GM18511 (cell line): ENCODE data around the gene FJX1.
A peak's percentile ranks its signal among the peaks of the same experiment; 100 is the strongest.
"Not testable (repeated sequence)": the region's sequence is repeated elsewhere in the genome, so short reads cannot be mapped to it uniquely, and the experiment has no call there.

ENCODE experiments used
- ATAC-seq: cut with Tn5 transposase; IDR thresholded peaks from one replicate; pipeline ENCODE4 v1.9.1; 2021; ENCODE audit warnings: mild to moderate bottlenecking, moderate library complexity; ENCODE audit not compliant: unreplicated experiment

Gene FJX1

DNA sequence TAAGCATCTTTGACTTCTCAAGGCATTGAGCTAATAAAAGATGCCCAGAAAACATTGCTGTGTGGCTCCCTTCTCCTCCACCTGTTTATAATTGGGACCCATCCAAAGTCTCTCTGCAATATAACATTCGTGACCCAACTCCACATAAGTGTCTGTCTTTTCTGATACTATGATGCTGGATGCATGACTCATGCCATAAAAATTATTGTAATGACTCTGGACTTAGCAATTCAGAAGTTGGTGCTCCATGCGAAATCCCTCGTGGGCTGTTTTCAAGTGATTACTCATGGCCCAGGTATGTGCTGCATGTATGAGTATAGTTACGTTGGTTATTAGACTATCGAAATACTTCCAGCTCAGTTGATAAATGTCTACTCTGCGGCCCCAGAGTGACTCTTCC, 11.7 kb downstream of the FJX1 start:
- ATAC-seq, result no peak

DNA sequence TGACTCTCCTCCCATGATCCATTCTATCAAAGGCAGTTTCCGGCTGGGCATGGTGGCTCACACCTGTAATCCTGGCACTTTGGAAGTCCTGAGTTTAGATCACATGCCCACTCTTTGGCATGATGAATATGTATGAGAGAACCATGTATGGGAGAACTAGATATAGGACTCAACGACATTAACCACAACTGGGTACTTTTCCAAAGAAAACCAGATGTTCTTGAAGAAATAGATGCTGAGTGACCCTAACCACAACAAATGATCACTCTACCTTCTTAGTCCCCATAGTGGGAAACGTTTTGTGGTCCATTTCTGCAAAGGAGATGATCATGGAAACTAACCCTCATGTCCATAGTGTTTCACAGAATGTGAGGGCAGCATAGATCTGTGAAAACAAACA, 13.6 kb downstream of the FJX1 start:
- no peak for ATAC-seq

DNA sequence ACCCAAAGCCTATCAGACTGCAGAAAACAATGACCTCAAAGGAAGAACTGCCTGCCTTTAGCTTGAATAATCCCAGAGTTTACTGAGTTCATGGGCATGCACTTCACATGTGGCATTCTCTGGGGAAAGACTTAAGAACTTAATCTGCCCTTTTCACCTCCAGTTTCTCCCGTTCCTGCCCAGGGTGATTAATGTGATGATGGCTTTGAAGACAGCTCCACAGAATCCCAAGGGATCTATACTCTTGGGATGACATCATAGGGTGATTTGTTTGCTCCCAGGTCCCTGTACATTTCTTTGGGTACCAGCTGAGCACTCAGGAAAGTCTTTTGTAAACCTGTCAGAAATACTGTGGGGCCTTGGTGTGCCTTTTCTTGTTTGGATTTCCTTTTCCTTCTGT, 14.0 kb downstream of the FJX1 start:
- no peak for ATAC-seq

DNA sequence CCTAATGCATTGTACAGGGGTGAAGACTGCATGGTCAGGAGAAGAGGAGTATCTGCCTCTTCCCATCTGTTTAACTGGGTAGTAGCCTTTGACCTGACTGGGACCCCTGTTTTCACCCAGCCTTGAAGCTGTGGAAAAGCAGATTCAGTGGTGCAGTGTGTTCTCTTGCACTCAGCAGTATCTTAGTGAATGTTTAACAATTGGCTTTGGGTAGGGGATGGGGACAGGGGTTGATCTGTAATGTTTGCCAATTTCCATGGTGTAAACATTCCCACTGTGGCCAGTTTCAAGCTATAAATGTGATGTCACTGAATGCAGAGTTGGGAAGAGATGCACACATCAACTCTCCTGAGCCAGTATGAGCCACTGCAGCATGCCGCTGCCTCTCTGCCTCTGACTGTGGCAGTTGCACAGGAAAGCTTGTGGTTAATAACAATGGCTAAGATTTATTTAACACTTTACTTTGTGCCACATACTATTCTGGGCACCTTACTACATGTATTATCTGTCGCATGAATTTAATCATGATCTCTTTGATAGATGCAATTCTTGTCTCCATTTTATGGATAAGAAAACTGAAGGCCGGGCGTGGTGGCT, 15.7 kb downstream of the FJX1 start:
- ATAC-seq, result no peak

DNA sequence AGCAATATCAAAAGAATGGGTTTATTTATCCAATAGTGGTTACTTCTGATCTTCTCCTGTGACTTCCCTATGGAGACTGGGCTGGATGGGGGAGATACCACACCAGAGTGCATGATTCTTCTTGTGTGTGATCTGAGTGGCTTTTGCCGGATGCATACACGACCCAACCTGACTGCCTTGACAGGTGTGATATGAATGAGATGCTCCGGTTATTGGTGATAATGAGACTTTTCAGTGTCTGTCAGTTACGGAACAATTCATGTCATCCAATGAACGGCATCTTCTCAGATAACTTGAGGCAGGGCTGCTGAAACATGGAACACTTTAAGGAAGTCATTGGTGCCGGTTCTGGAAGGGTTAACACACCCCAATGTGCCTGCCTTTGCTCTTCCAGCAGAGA, 17.7 kb downstream of the FJX1 start:
- no peak for ATAC-seq

DNA sequence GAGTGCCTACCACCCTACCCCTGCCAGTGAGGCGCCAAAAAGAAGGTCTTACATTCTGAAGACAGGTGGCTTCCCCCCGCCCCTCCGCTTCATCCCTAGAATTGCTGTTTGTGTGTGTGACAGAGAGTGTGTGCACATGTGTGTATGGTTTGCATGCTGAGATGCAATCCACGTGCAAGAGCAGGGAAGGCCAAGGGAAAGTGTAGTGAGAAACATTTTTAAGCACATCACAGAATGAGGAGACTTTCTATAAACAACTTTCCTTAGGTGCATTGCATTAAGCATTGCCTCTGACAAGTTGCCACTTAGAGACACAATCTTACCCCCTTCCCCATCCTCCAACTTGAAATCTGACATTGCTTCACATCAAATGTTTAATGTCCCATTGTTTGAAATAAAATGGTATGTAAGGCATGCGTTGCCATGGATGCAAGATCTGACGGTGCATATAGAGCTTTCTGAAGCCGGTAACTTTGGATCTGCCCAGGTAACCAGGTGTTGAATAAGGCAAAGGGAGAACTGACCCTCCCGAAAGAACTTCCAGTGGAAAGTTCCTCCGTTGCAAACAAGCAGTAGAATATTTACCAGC, 21.4 kb downstream of the FJX1 start:
- ATAC-seq, result no peak

DNA sequence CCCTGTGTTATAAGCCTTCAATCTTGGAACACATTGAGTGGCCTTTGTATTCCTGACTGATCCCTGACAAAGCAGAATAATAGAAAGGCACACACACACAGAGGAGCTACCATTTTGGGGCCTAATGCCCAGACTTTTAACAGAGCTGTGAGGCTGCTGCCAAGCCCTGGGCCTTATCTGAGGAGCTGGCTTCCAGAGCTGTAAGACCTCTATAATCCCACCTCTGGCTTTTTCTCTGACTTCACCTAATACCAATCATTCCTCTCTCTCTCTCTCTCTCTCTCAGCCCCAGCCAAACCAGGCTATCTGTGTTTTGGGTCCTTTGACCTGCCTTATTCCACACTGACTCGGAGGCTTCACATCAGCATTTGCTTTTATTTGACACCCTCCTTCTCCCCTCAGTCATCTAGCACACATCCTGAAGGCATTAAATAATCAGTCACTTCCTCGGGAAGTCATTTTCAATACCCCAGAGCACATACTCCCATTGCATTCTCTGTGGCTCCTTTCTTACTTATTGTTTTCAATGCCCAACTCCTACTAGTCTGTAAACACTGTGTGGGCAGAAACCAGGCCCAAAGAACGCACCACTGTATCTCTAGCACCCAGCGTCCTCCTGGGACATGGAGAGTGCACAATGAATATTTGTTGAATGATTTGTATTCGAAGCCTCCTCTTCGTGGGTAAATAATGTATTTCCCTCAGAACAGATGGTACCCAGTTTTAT, 23.1 kb downstream of the FJX1 start:
- no peak for ATAC-seq

DNA sequence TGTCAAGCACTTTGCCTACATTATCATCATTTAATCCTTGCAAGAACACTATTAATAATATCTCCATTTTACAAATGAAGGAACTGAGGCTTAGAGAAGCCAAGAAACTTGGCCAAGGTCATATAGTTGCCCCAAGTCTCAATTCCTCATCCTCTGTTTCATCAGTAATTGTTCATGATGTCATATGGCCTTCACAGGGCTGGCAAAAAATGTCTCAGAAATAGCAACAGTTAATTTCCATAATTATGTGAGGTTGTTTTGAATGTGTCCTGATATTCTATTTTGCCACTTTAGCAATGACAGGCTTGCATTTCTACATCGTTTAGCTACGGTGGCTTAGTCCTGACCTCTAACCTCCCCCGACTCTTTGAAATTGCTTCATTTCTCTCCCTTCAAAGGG, 23.7 kb downstream of the FJX1 start:
- no peak for ATAC-seq

DNA sequence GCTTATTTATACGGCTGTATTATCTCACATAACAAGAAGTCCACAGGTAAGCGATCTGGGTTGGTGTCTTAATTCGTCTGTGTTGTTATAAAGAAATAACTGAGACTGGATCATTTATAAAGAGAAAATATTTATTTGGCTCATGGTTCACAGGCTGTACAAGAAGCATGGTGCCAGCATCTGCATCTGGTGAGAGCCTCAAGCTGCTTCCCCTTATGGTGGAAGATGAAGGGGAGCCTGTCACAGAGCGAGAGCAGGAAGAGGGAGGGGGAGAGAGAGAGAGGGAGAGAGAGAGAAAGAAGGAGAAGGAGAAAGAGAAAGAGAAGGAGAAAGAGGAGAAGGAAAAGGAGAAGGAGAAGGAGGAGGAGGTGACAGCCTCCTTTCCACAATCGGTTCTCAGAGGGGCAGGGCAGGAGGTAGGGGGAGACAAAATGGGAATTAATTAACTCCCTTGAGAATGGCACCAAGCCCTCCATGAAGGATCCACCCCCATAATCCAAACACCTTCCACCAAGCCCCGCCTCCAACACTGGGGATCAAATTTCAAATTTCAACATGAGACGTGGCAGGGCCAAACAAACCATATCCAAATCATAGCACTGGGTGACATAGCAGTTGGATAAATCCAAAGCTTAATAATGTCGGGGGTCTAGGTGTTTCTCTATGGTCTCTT, 29.3 kb downstream of the FJX1 start:
- no peak for ATAC-seq

DNA sequence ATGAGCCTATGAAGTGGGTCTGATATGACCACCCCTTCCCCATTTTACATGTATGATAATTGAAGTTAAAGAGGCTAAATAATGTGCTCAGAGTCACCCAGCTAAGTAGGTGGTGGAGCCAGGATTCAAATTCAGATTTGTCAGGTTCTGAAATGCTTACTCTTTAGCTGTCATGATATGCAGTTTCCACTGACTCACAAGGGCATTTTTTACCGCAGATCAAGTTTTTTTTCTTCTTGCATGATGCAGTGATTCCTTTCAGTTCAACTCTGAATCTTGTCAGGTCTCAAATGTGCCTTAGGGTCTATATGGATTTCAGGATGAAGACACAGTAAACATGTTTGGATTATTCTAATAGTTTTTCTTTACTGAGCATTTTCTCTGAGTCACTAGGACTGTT, 31.7 kb downstream of the FJX1 start:
- ATAC-seq, result no peak

DNA sequence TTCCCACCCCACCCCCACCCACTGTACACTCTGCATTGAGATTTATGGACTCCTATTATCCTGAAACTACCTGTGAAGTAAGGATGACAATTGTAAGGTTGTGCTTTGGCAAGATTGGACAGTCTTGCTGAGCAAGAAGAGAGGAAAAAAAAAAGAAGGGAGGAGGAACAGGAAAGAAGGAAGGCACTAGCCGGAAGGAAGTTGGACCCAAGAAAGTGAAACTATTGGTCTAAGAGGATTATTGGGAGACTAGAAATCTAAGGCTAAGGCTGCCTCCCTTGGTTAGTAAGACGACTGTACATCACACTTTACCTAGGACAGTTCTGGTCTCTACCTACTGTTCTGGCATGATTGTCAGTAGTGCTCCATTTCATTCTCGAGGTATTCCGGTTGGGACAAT, 32.2 kb downstream of the FJX1 start:
- ATAC-seq, result no peak

DNA sequence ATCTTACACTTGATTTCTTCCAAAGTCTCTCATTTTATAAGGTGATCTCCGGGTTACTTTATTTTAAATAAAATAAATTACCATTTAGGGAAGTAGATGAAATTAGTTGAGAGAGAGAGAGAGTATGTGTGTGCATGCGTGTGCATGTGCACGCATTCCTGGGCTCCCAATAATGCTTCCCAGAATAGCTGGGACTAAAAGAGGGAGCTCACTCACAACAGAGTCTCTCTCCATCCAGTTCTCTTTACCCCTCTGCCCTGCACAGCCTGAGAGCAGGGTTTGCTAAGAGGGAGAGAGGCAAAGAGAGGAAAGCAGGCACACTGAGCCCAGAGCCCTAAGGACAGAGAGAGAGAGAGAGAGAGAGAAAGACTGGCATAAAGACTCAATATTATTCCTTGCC, 33.0 kb downstream of the FJX1 start:
- no peak for ATAC-seq

DNA sequence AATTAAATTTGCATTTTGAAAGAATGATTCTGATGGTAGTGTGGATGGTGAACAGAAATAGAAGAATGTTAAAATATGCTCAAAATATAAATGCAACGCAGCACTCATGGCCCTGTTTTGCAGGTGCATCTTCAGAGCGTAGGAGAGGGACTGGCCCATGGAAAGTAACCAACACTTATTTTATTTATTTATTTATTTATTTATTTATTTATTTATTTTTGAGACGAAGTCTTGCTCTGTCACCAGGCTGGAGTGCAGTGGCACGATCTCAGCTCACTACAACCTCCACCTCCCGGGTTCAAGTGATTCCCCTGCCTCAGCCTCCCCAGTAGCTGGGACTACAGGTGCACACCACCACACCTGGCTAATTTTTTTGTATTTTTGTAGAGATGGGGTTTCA, 34.5 kb downstream of the FJX1 start:
- ATAC-seq, result not testable (repeated sequence)

DNA sequence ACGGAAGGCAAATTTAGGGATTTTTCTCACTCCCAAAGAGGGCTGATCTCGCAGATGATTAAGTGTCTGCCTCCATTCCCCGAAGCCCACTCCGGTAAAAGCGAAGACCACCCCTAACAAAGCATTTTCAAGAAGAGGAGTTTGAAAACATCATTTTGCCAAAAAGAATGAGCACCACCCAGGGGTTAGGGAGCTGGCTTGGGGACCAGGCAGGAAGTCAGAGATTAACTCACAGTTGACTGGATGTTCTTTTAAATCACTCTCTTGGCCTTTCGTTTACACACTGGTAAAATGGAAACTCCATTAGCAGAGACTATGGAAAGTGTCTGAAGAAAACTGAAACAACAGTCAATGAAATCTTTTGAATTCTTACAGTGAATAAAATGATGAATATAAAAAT, 36.5 kb downstream of the FJX1 start:
- ATAC-seq, result no peak

DNA sequence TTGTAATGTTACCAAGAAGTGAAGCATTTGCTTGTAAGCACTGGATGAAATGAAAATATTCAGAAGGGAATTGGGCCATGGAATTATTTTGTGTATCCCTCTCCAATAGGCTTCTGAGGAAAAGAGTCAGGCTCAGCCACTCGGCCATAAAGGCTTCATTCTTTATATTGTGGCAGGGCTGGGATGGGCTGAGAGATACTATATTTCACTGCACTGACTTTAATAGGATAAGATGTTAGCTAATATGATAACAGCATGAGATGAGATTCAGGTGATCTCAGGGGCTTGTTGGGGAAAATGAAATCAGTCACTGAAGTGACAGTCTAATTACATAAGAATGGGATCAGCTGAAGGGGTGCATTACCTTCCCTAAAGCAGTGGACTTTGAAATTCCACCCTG, 37.0 kb downstream of the FJX1 start:
- ATAC-seq, result no peak

DNA sequence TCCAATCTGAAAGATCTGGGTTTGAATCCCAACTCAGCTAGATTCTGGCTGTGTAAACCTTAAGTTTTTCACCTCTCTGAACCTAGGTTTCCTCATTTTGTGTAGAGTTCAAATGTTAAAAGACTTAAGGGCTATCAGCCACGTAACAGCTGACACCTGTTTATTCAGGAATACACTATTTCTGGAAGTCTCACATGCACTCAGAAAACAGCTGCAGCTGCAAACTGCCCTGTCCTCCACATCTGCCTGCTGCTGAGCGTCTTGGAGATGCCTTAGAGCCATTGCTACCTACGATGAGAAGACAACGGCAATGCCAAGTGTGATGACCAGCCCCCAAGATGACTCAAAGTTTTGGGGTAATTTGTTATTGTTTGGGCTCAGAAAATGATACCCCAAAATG, 37.6 kb downstream of the FJX1 start:
- no peak for ATAC-seq

DNA sequence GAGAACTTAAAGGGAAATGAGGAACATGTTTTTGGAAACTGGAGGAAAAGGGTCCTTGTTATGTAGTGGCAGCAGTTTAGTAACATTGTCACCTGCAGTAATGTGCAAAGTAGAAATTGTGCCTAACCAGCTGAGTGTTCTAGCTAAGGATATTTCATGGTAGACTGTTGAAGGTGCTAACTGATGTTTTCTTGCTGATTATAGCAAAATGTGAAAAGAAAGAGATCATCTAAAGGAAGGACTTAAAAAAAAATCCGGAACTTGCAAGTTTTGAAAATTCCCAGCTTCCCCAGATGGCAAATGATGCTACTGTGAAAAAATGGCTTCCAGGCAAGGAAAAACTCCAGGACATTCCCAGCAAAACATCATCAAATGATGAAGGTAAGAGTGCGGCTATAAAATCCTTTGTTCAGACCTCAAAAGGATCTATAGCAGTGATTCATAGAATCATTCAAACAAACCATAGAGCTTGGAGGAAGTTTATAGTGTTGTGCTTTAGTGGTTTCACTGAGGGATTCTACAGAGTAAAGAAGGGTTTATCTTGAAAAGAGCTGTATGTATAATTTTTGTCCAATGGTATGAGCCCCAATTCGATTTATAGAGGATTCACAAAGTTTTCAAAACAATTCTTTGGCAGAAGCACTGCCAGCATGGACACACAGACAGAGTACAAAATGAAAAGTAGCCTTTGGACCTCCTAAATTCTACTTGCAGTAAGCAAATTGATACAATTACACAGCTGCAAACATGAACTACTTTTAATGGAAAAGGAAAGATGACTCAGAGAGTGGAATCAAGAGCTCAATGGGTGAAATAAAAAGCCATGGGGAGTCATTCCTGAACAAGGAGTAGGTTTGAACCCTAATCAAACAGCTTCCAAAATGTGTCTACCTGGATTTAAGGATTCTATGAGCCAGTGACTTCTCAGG, 40.0 kb downstream of the FJX1 start:
- no peak for ATAC-seq

DNA sequence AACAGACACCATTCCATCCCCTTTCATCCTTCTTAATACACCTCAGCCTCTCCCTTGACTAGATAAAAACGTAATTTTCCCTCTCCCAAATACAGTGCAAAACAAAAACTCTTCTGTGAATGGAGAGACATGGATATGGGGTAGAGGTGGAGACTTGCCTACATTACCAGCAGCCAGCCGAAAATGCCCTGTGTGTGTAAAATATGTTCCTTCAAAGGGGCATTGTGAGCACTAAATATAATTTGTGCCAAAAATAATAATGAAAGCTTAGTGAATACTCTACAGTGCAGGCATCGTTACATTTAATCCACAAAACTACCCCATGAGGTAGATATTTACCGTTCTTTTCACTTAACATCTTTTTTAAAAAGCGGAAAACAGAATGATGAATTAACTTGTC, 43.3 kb downstream of the FJX1 start:
- no peak for ATAC-seq

DNA sequence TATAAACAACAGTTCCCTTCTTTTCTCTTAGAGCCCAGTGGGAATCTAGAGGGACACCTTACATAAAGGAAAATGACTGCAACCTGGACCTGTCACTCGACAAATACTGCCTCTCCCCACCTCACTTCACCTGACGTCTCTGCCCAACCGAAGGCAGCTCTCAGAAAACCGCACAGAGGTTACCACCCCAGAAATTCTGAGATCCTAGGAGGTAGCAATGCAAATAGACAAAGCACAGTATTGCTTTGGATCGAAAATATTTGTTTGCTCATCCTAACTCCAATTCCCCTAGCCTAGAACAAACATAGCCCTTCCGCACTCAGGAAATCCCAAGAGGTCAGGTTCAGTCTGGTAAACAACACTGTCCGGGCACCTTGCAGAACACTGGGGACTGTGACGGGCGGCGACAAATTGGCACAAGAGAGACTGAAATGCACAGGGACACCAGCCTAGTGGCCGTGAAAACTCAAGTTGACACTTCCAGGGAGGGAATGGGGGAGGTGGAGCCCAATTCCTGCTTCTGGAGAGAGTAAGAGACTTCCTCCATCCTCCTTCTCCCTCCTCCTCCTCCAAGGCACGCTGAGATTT, 43.9 kb downstream of the FJX1 start:
- peak; percentile 49 for ATAC-seq

DNA sequence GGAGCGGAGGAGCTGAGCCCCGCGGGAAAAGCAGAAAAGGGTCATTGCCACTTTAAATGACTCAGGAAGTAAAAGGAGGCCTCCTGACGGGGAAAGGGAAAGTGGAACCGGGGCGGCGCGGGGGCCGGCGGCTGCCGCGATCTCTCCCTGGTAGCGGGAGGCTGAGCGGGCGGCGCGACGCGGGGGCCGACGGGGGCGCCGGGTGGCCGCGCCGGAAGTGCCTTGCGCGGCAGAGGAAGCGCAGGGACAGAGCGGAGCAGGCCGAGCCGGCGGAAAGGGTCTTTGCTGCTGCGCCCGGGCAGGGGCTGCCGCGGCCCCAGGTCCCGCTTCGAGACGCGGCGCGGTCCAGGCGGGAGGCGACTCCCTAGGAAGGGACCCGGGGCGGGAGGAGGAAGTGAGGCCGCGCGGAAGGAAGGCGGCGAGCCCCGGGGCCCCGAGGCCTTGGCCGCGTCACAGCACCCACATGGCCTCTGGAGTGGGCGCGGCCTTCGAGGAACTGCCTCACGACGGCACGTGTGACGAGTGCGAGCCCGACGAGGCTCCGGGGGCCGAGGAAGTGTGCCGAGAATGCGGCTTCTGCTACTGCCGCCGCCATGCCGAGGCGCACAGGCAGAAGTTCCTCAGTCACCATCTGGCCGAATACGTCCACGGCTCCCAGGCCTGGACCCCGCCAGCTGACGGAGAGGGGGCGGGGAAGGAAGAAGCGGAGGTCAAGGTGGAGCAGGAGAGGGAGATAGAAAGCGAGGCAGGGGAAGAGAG, 44.6 kb downstream of the FJX1 start, which contains the start of gene TRIM44:
TSS of gene TRIM44 (plus strand) at position 127 of the 759 bp plus-strand sequence. CDS start at position 464, 337 bp downstream.
- peak; percentile 89 for ATAC-seq
